ENCODE data around the gene ADAMTS2. TPM values are rescaled to one million over a fixed set of nuclear protein-coding genes. Genes with fewer than 3 reads are reported as not detected.

The ADAMTS2 gene
- total and polyA plus RNA-seq, 2 of the 4 experiments (the other 2 are of a cell fraction) = 19.0 to 58.8 TPM

DNA sequence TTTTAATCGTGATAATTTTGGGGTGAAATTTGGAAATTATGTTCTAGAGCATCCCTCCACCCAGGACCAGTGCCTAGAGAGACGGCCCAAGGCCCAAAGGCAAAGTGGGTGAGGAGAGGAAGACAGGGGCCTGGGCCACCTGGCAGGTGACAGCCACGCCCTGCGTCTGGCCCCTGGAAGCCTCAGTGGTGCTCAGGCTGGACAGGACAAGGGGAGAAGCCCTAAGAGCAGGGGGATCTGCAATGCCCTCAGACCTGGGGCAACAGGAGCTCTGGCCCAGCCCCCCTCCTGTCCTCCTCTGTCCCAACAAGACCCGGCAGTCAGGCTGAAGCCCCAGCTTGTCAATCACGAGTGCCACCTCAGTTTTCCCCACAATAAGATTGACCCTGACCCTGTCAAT, 134.8 kb downstream of the ADAMTS2 start:
- no peak overlapping the region for H2AFZ ChIP-seq (replicated peaks; ENCODE audit: low read length, poor library complexity)
- no peak overlapping the region for H2BK15ac ChIP-seq (ENCODE audit: low read depth, low read length)
- no peak overlapping the region for H2BK120ac ChIP-seq (ENCODE audit: low read depth, low read length)
- H3K9ac ChIP-seq (ENCODE audit: low read depth, low read length) = no peak overlapping the region
- peaks cover 9 to 49% of the 10 kb centered on the region in 2 experiments for H3K79me1 ChIP-seq (ENCODE audit: low read depth in 1 of 2, low read length in 2 of 2)
- H3K23ac ChIP-seq (ENCODE audit: low read depth, low read length) = no peak overlapping the region
- no peak for TF ChIP-seq CHD1 (IDR thresholded peaks at IDR 0.05; ENCODE audit: low read depth, low read length)
- no peak for TF ChIP-seq RCOR1 (IDR thresholded peaks at IDR 0.05; ENCODE audit: insufficient replicate concordance, low read length)
- no peak for TF ChIP-seq CEBPB (IDR thresholded peaks at IDR 0.05; ENCODE audit: low read depth, low read length)
- no peak for TF ChIP-seq MXI1 (IDR thresholded peaks at IDR 0.05; ENCODE audit: borderline replicate concordance, low read depth, low read length)
- TF ChIP-seq, protein P1, sequence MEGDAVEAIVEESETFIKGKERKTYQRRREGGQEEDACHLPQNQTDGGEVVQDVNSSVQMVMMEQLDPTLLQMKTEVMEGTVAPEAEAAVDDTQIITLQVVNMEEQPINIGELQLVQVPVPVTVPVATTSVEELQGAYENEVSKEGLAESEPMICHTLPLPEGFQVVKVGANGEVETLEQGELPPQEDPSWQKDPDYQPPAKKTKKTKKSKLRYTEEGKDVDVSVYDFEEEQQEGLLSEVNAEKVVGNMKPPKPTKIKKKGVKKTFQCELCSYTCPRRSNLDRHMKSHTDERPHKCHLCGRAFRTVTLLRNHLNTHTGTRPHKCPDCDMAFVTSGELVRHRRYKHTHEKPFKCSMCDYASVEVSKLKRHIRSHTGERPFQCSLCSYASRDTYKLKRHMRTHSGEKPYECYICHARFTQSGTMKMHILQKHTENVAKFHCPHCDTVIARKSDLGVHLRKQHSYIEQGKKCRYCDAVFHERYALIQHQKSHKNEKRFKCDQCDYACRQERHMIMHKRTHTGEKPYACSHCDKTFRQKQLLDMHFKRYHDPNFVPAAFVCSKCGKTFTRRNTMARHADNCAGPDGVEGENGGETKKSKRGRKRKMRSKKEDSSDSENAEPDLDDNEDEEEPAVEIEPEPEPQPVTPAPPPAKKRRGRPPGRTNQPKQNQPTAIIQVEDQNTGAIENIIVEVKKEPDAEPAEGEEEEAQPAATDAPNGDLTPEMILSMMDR (conservative IDR thresholded peaks at IDR 0.05; ENCODE audit: low read depth, low read length) = no peak
- TF ChIP-seq, protein P2, sequence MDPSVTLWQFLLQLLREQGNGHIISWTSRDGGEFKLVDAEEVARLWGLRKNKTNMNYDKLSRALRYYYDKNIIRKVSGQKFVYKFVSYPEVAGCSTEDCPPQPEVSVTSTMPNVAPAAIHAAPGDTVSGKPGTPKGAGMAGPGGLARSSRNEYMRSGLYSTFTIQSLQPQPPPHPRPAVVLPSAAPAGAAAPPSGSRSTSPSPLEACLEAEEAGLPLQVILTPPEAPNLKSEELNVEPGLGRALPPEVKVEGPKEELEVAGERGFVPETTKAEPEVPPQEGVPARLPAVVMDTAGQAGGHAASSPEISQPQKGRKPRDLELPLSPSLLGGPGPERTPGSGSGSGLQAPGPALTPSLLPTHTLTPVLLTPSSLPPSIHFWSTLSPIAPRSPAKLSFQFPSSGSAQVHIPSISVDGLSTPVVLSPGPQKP (IDR thresholded peaks at IDR 0.05; ENCODE audit: borderline replicate concordance, low read depth, low read length) = no peak
- TF ChIP-seq FOS (IDR thresholded peaks at IDR 0.05; ENCODE audit: low read depth, low read length) = no peak
- TF ChIP-seq, protein P3, sequence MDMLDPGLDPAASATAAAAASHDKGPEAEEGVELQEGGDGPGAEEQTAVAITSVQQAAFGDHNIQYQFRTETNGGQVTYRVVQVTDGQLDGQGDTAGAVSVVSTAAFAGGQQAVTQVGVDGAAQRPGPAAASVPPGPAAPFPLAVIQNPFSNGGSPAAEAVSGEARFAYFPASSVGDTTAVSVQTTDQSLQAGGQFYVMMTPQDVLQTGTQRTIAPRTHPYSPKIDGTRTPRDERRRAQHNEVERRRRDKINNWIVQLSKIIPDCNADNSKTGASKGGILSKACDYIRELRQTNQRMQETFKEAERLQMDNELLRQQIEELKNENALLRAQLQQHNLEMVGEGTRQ (IDR thresholded peaks at IDR 0.05; ENCODE audit: low read depth, low read length) = no peak
- no peak for TF ChIP-seq MAZ (IDR thresholded peaks at IDR 0.05; ENCODE audit: borderline replicate concordance, low read depth, low read length)
- no peak for TF ChIP-seq POLR2A (IDR thresholded peaks at IDR 0.05; ENCODE audit: low read depth, low read length)
- TF ChIP-seq RFX5 (IDR thresholded peaks at IDR 0.05; ENCODE audit: low read depth, low read length) = no peak
- TF ChIP-seq NFE2L2 (IDR thresholded peaks at IDR 0.05; ENCODE audit: low read depth, low read length) = no peak
- TF ChIP-seq BHLHE40 (IDR thresholded peaks at IDR 0.05; ENCODE audit: low read depth, low read length) = no peak
- TF ChIP-seq SMC3 (IDR thresholded peaks at IDR 0.05; ENCODE audit: low read depth, low read length) = no peak
- TF ChIP-seq RAD21 (IDR thresholded peaks at IDR 0.05; ENCODE audit: low read length) = no peak
- no peak for TF ChIP-seq MAFK (IDR thresholded peaks at IDR 0.05; ENCODE audit: low read depth, low read length)
- no peak overlapping the region for H4K5ac ChIP-seq (ENCODE audit: low read depth, low read length)
- no peak for ATAC-seq (ENCODE audit: low read depth)
- no peaks in the 10 kb centered on the region for H3K27me3 ChIP-seq (ENCODE audit: control insufficient read depth, insufficient read depth, low read length)
- H3K9me3 ChIP-seq (ENCODE audit: control insufficient read depth, insufficient read depth, low read length) = no peaks in the 10 kb centered on the region
- CTCF ChIA-PET = interaction anchor here (1.0 kb wide), 1 partner anchor 53 kb away, joined by 3 read pairs; no protein-coding TSS in a partner anchor
- H2BK5ac ChIP-seq (ENCODE audit: low read depth, low read length, poor library complexity, severe bottlenecking) = no peak overlapping the region
- no peak overlapping the region for H3K4ac ChIP-seq (ENCODE audit: low read depth, low read length)
- 100% methylated on average over 3 of the region's 6 CpGs; no CpG with 5 or more reads in 1 of the 2 experiments for WGBS, 2 experiments (ENCODE audit: extremely low coverage in 2 of 2, insufficient read length in 1 of 2)
- peaks cover 9% of the 10 kb centered on the region for H3K9me1 ChIP-seq (ENCODE audit: insufficient read depth, low read length)
- no peak overlapping the region for H2BK20ac ChIP-seq (ENCODE audit: low read depth, low read length)
- POLR2A ChIA-PET (ENCODE audit: unreplicated experiment) = no interaction called here
- H2AK9ac ChIP-seq (replicated peaks; ENCODE audit: low read depth, low read length, poor library complexity) = peak overlapping the region; percentile 23
- no peak overlapping the region for H3K14ac ChIP-seq (replicated peaks; ENCODE audit: low read depth, low read length)
- H3K4me1 ChIP-seq (ENCODE audit: control insufficient read depth, insufficient read depth, low read length) = peaks cover 10% of the 10 kb centered on the region
- H4K8ac ChIP-seq (ENCODE audit: low read depth in 2 of 2, low read length in 2 of 2) = no peak overlapping the region
- no peaks in the 10 kb centered on the region for H3K36me3 ChIP-seq (ENCODE audit: control insufficient read depth, insufficient read depth, low read length)
- no peak overlapping the region for H3K4me2 ChIP-seq (ENCODE audit: low read depth, low read length)
- H3K18ac ChIP-seq (ENCODE audit: low read depth, low read length) = no peak overlapping the region
- in situ Hi-C loops (cut with MboI; ENCODE audit: low sequenced_read_pairs) (no loop called here), dilution Hi-C loops (cut with HindIII; ENCODE audit: low sequenced_read_pairs, unreplicated experiment) (no loop called here), intact Hi-C loops (cut with micrococcal nuclease) (loop anchor here (5.0 kb wide), 1 partner anchor 132 kb away; no protein-coding TSS in a partner anchor)
- H2AK5ac ChIP-seq (ENCODE audit: low read depth, low read length) = no peak overlapping the region
- DNase-seq = no peak
- BruUV-seq (replicated peaks) = no TSS peak
- no peak overlapping the region for H3K56ac ChIP-seq (ENCODE audit: extremely low read depth, insufficient read depth, low read length)
- no peak overlapping the region for H3K4me3 ChIP-seq (ENCODE audit: insufficient read depth, low read depth, low read length)
- no peak overlapping the region for H4K91ac ChIP-seq (ENCODE audit: insufficient read depth, low read depth, low read length)
- H3K27ac ChIP-seq (ENCODE audit: insufficient read depth, low read length) = no peak overlapping the region
- peaks cover 12% of the 10 kb centered on the region; the same call in 1 of the 2 replicates for H4K20me1 ChIP-seq (ENCODE audit: insufficient read depth, low read length)
